ENCODE measurements around the gene KCNQ5.

GRCh38 chr6:73234733-73235132 is 612.9 kb downstream of the KCNQ5 start:
- TF ChIP-seq, protein P1, sequence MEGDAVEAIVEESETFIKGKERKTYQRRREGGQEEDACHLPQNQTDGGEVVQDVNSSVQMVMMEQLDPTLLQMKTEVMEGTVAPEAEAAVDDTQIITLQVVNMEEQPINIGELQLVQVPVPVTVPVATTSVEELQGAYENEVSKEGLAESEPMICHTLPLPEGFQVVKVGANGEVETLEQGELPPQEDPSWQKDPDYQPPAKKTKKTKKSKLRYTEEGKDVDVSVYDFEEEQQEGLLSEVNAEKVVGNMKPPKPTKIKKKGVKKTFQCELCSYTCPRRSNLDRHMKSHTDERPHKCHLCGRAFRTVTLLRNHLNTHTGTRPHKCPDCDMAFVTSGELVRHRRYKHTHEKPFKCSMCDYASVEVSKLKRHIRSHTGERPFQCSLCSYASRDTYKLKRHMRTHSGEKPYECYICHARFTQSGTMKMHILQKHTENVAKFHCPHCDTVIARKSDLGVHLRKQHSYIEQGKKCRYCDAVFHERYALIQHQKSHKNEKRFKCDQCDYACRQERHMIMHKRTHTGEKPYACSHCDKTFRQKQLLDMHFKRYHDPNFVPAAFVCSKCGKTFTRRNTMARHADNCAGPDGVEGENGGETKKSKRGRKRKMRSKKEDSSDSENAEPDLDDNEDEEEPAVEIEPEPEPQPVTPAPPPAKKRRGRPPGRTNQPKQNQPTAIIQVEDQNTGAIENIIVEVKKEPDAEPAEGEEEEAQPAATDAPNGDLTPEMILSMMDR (IDR thresholded peaks at IDR 0.05): no peak
- TF ChIP-seq POLR2AphosphoS5 (IDR thresholded peaks at IDR 0.05; ENCODE audit: insufficient read depth in 1 of 2, low read depth in 1 of 2) (no peak), POLR2A (IDR thresholded peaks at IDR 0.05) (no peak)

All from vagina (tissue), 2 donors.